ENCODE measurements around the gene SIPA1.
"Not testable (repeated sequence)": the region's sequence is repeated elsewhere in the genome, so short reads cannot be mapped to it uniquely, and the experiment has no call there.

Gene SIPA1

GRCh38 chr11:65680192-65680743 lies 42.4 kb downstream of the SIPA1 start:
- no peak for TF ChIP-seq CTCF (IDR thresholded peaks at IDR 0.05; ENCODE audit: control insufficient read depth, extremely low read depth, insufficient read depth)
- H3K4me3 ChIP-seq (ENCODE audit: low read depth, low read length) = no peak overlapping the region
- DNase-seq (ENCODE audit: low read depth) = no peak

- not testable (repeated sequence) for DNase-seq (ENCODE audit: low read depth); H3K4me3 ChIP-seq (ENCODE audit: low read depth, low read length)
Observed at GRCh38 chr11:65683480-65683879, 45.6 kb downstream of the SIPA1 start.

- no peak for DNase-seq (ENCODE audit: low read depth)
- H3K4me3 ChIP-seq (ENCODE audit: low read depth, low read length) = no peak overlapping the region
- TF ChIP-seq CTCF (IDR thresholded peaks at IDR 0.05; ENCODE audit: control insufficient read depth, extremely low read depth, insufficient read depth) = no peak
Observed at GRCh38 chr11:65685981-65686380, 48.1 kb downstream of the SIPA1 start.

GRCh38 chr11:65691847-65692246 lies 53.9 kb downstream of the SIPA1 start:
- H3K4me3 ChIP-seq (ENCODE audit: low read depth, low read length); DNase-seq (ENCODE audit: low read depth): not testable (repeated sequence)

- TF ChIP-seq CTCF (IDR thresholded peaks at IDR 0.05; ENCODE audit: control insufficient read depth, extremely low read depth, insufficient read depth) = no peak
Observed at GRCh38 chr11:65692367-65692766, 54.5 kb downstream of the SIPA1 start.

GRCh38 chr11:65695459-65696241 lies 57.7 kb downstream of the SIPA1 start:
- peak; percentile 87 for DNase-seq (ENCODE audit: low read depth)
- no peak for TF ChIP-seq CTCF (IDR thresholded peaks at IDR 0.05; ENCODE audit: control insufficient read depth, extremely low read depth, insufficient read depth)
- H3K4me3 ChIP-seq (ENCODE audit: low read depth, low read length) = no peak overlapping the region

More at GRCh38 chr11:65692367-65692766, 54.5 kb downstream of the SIPA1 start:
- H3K4me3 ChIP-seq (ENCODE audit: low read depth, low read length) = no peak overlapping the region
- no peak for DNase-seq (ENCODE audit: low read depth)

- H3K4me3 ChIP-seq (ENCODE audit: low read depth, low read length) = no peak overlapping the region
- no peak for TF ChIP-seq CTCF (IDR thresholded peaks at IDR 0.05; ENCODE audit: control insufficient read depth, extremely low read depth, insufficient read depth)
- DNase-seq (ENCODE audit: low read depth) = no peak
Observed at GRCh38 chr11:65696802-65697552, 59.1 kb downstream of the SIPA1 start.
